KMS-11 (cell line): ENCODE measurements around the gene COL7A1.

Experiments used
- H2AFZ ChIP-seq: fragments of 200-600 bp; sonication (generic); 2 replicates; pipeline ENCODE4 v1.6.1; 2016; ENCODE audit warnings: antibody characterized with exemption, mixed run types, low read depth
- H3K27ac ChIP-seq: fragments of 200-600 bp; sonication (generic); 2 replicates; pipeline ENCODE4 v1.6.1; 2016; ENCODE audit warnings: mild to moderate bottlenecking, mixed run types
- H3K27me3 ChIP-seq: fragments of 200-600 bp; sonication (generic); 2 replicates; pipeline ENCODE4 v1.6.1; 2017; ENCODE audit warnings: mild to moderate bottlenecking, low read depth, mixed run types, moderate library complexity; ENCODE audit not compliant: insufficient read depth
- H3K36me3 ChIP-seq: fragments of 200-600 bp; sonication (generic); 2 replicates; pipeline ENCODE4 v1.6.1; 2017; ENCODE audit warnings: mild to moderate bottlenecking, mixed run types; ENCODE audit not compliant: insufficient read depth
- H3K4me1 ChIP-seq: fragments of 200-600 bp; sonication (generic); 2 replicates; pipeline ENCODE4 v1.6.1; 2016; ENCODE audit warnings: mild to moderate bottlenecking, low read depth, mixed run types; ENCODE audit not compliant: poor library complexity, severe bottlenecking
- H3K4me2 ChIP-seq: fragments of 200-600 bp; sonication (generic); 2 replicates; pipeline ENCODE4 v1.7.0; 2016; ENCODE audit warnings: mild to moderate bottlenecking, mixed run types
- H3K4me3 ChIP-seq: fragments of 200-600 bp; sonication (generic); IDR thresholded peaks from 2 replicates; pipeline ENCODE4 v1.6.1; 2017; ENCODE audit warnings: low read depth, low read length, mixed read lengths; ENCODE audit not compliant: insufficient read depth
- H3K79me2 ChIP-seq: fragments of 200-600 bp; sonication (generic); 2 replicates; pipeline ENCODE4 v1.6.1; 2016; ENCODE audit warnings: low read depth, mixed run types; ENCODE audit not compliant: insufficient read depth
- H3K9ac ChIP-seq: fragments of 200-600 bp; sonication (generic); 2 replicates; pipeline ENCODE4 v1.6.1; 2016; ENCODE audit warnings: mild to moderate bottlenecking, mixed run types
- H4K20me1 ChIP-seq: fragments of 200-600 bp; sonication (generic); 2 replicates; pipeline ENCODE4 v1.6.1; 2016; ENCODE audit warnings: mild to moderate bottlenecking, mixed run types; ENCODE audit not compliant: insufficient read depth
- TF ChIP-seq, protein P1 (sequence below): fragments of 200-600 bp; sonication (generic); conservative IDR thresholded peaks from 2 replicates; pipeline ENCODE4 v1.6.1; 2017; ENCODE audit warnings: low read depth, mild to moderate bottlenecking, antibody characterized with exemption, low read length, moderate library complexity, mixed read lengths

Gene COL7A1

DNA sequence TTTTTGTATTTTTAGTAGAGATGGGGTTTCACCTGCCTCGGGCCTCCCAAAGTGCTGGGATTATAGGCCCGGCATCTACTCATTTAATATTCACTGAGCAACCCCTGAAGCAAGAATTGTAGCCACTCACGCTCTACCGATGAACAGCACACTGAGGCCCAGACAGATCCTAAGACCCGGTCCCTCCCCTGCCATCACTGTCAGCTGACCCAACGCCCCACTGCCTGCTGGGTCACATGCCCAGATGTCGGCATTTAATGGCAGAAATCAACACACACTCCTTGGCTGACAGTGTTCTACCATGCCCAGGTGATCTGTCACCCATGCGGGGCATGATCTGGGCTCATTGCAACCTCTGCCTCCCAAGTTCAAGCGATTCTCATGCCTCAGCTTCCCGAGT, 29.6 kb upstream of the COL7A1 start:
- Histone ChIP-seq H3K9ac (no peak overlapping the region), H3K36me3 (no peaks in the 10 kb centered on the region)
- TF ChIP-seq, protein P1, sequence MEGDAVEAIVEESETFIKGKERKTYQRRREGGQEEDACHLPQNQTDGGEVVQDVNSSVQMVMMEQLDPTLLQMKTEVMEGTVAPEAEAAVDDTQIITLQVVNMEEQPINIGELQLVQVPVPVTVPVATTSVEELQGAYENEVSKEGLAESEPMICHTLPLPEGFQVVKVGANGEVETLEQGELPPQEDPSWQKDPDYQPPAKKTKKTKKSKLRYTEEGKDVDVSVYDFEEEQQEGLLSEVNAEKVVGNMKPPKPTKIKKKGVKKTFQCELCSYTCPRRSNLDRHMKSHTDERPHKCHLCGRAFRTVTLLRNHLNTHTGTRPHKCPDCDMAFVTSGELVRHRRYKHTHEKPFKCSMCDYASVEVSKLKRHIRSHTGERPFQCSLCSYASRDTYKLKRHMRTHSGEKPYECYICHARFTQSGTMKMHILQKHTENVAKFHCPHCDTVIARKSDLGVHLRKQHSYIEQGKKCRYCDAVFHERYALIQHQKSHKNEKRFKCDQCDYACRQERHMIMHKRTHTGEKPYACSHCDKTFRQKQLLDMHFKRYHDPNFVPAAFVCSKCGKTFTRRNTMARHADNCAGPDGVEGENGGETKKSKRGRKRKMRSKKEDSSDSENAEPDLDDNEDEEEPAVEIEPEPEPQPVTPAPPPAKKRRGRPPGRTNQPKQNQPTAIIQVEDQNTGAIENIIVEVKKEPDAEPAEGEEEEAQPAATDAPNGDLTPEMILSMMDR, result no peak

DNA sequence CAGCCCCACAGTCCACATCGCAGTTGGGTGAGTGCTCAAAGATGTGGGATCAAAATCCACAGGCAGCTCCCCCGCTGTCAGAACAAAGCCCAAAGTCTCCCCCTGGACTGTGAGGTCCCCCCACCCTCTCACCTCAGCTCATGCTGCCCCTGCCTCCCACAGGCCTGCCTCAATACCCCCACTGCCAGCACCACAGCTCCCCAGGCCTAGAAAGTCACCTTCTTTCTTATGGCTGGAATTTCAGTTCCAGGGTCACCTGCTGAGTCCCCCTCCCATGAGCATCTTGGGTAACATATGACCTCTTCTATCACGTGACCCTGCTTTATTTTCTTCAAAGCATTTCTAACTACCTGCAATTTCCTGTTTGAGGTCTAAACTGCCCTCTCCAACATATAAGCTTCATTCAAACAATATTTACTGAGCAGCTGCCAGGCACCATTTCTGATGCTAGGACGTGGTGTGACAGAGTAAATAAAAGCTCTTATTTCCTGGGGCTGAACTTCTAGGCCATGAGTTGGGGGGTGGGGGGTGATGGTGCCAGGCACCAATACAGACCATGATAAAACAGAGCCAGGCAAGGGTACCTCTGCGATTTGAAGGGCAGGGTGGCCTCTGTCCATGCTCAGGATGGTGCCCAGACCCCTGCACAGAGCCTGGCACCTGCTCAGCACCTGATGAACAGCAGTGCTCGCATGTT, 28.9 kb upstream of the COL7A1 start:
- TF ChIP-seq, protein P1, result no peak

More for the DNA sequence above, 29.6 kb upstream of the COL7A1 start:
- Histone ChIP-seq H3K27ac (no peak overlapping the region), H2AFZ (no peak overlapping the region), H4K20me1 (no peaks in the 10 kb centered on the region), H3K79me2 (no peaks in the 10 kb centered on the region), H3K27me3 (no peaks in the 10 kb centered on the region), H3K4me2 (no peak overlapping the region), H3K4me3 (no peak overlapping the region), H3K4me1 (no peaks in the 10 kb centered on the region)

DNA sequence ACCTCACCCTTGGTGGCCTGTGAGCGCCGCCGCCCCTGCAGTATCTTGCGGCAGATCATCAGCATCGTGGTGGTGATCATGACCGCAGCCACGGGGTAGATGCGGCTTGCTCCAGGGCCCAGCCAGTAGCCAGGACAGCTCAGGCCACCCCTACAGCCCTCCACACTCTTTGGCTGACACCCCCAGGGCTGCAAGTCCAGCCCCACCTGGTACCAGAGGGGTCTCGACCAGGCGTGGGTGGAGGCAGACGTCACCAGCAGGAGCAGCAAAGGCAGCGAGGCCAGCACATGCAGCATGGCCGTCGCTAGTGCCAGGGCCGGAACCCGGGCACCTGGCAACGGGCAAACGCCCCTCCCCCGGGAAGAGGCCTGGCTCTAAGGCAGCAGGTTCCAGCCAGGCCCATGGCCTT, 26.3 kb upstream of the COL7A1 start, which contains the start of gene TMEM89:
TMEM89 (minus strand) TSS at position 309 of the 409 bp plus-strand sequence; CDS start at position 296, 13 bp downstream.
- no peak within 1 kb of the TSS for H3K27ac ChIP-seq
- H2AFZ ChIP-seq, result no peak within 1 kb of the TSS
- no peak within 1 kb of the TSS for H3K4me2 ChIP-seq
- no peaks in the 10 kb centered on the region for H3K27me3 ChIP-seq
- H3K4me3 ChIP-seq, result no peak within 1 kb of the TSS
- H3K79me2 ChIP-seq, result no peaks in the 10 kb centered on the region
- TF ChIP-seq, protein P1, result no peak
- no peak within 1 kb of the TSS for H3K9ac ChIP-seq
- H4K20me1 ChIP-seq, result no peaks in the 10 kb centered on the region
- H3K36me3 ChIP-seq, result no peaks in the 10 kb centered on the region
- no peaks in the 10 kb centered on the region for H3K4me1 ChIP-seq

More for the DNA sequence above, 28.9 kb upstream of the COL7A1 start:
- H4K20me1 ChIP-seq, result no peaks in the 10 kb centered on the region
- no peak overlapping the region for H3K4me2 ChIP-seq
- no peaks in the 10 kb centered on the region for H3K36me3 ChIP-seq
- H3K27me3 ChIP-seq, result no peaks in the 10 kb centered on the region
- H3K79me2 ChIP-seq, result no peaks in the 10 kb centered on the region
- H3K9ac ChIP-seq, result no peak overlapping the region
- H3K27ac ChIP-seq, result no peak overlapping the region
- H3K4me1 ChIP-seq, result no peaks in the 10 kb centered on the region
- H2AFZ ChIP-seq, result no peak overlapping the region
- no peak overlapping the region for H3K4me3 ChIP-seq

DNA sequence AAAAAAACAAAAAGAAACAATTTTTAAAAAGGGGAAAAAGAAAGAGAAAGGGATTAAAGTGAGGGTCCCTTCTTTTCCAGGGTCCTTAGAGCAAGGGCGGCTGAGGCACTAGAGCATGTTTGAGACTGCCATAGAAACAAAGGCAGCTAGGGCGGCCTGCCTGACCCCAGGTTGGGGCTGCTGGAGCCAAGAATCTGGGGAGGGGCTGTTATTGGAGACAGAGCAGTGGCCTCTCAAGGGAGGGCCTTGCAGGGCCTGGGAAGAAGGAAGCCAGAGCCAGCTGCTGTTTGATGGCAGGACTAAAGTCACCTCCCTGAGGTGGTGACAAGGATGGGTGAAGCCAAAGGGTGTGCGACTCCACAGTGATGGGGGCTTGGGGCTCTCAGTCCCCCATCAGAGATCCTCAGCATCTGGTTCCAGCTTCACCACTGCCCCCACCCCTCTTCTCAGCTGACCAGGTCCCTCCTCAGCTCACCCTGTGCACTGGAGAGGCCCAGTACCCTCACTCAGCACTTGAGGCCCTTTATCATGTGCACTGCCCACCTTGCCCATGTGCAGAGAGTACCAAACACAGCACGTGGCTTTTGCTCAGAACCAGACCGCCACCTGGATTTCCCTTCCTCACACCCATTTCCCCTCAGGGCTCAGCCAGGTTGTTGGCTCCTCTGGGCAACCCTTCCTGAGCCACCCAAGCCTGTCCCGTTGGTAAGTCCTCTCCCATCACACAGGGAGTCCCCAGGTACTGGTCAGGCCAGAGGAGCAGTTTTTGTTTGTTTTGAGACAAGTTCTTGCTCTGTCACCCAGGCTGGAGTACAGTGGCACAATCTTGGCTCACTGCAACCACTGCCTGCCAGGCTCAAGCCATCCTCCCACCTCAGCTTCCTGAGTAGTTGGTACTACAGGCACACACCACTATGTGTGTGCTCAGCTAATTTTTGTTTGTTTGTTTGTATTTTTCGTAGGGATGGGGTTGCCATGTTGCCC, 24.7 kb upstream of the COL7A1 start:
- no peaks in the 10 kb centered on the region for H3K79me2 ChIP-seq
- no peak overlapping the region for H3K4me3 ChIP-seq
- TF ChIP-seq, protein P1, result no peak
- H3K4me2 ChIP-seq, result no peak overlapping the region
- no peaks in the 10 kb centered on the region for H3K27me3 ChIP-seq
- no peak overlapping the region for H3K9ac ChIP-seq
- H3K36me3 ChIP-seq, result no peaks in the 10 kb centered on the region
- H3K4me1 ChIP-seq, result no peaks in the 10 kb centered on the region
- H3K27ac ChIP-seq, result no peak overlapping the region
- no peak overlapping the region for H2AFZ ChIP-seq
- H4K20me1 ChIP-seq, result no peaks in the 10 kb centered on the region
